Measurements from ENCODE around the gene TLX1.

Gene TLX1

DNA sequence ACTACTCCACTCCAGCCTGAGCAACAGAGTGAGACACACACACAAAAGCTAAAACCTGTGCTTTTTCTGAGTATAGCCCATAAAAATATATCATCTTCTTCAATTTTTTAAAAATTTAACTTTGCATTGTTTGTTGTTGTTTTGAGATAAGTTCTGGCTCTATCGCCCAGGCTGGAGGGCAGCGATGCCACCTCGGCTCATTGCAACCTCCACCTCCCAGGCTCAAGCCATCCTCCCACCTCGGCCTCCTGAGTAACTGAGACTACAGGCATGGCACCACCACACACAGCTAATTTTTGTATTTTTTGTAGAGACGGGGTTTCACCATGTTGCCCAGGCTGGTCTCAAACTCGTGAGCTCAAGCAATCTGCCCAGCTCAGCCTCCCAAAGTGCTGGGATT lies 14.3 kb upstream of the TLX1 start:
- TF ChIP-seq EP300 (IDR thresholded peaks at IDR 0.05; ENCODE audit: borderline replicate concordance) (no peak), CREB1 (IDR thresholded peaks at IDR 0.05; ENCODE audit: low read depth) (no peak), CEBPB (IDR thresholded peaks at IDR 0.05) (no peak), ZBTB7A (IDR thresholded peaks at IDR 0.05; ENCODE audit: low read depth) (no peak)

DNA sequence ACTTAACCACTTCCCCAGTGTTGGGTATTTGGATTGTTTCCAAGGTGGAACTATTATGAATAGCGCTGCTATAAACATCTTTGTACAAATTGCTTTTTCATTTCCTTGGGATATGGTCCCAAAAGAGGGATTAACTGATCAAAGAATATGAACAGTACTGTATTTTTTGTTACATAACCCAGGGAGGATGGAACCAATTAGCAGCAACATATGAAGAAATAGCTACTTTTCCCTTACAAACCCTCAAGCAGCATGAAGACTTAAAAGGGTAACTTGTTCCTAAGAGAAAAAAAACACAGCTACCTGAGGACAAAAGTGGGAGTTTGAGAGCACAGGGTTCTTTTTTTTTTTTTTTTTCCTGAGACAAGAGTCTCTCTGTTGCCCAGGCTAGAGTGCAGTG lies 13.1 kb upstream of the TLX1 start:
- no peak for TF ChIP-seq FOXM1 (IDR thresholded peaks at IDR 0.05; ENCODE audit: borderline replicate concordance, low read depth)
- no peak for TF ChIP-seq YY1 (IDR thresholded peaks at IDR 0.05; ENCODE audit: low read depth)
- no peak for TF ChIP-seq CREB1 (IDR thresholded peaks at IDR 0.05; ENCODE audit: low read depth)
- TF ChIP-seq USF1 (IDR thresholded peaks at IDR 0.05): no peak
- no peak for TF ChIP-seq NFIC (IDR thresholded peaks at IDR 0.05)
- no peak for TF ChIP-seq RAD21 (IDR thresholded peaks at IDR 0.05; ENCODE audit: low read depth)

DNA sequence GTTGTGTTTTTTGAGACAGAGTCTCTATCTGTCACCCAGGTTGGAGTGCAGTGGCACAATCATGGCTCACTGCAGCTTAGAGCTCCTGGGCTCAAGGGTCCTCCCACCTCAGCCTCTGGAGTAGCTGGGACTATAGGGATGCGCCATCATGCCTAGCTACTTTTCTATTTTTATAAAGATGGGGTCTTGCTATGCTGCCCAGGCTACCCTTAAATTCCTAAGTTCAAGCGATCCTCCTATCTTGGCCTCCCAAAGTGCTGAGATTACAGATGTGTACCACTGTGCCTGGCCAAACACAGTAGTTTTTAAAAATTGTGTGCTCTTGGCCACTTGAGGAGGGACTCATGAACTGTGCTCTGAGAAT lies 10.6 kb upstream of the TLX1 start:
- TF ChIP-seq EGR1 (IDR thresholded peaks at IDR 0.05): no peak
- TF ChIP-seq MAX (IDR thresholded peaks at IDR 0.05): no peak
- no peak for TF ChIP-seq NFIC (IDR thresholded peaks at IDR 0.05)
- no peak for TF ChIP-seq ZBTB7A (IDR thresholded peaks at IDR 0.05; ENCODE audit: low read depth)

DNA sequence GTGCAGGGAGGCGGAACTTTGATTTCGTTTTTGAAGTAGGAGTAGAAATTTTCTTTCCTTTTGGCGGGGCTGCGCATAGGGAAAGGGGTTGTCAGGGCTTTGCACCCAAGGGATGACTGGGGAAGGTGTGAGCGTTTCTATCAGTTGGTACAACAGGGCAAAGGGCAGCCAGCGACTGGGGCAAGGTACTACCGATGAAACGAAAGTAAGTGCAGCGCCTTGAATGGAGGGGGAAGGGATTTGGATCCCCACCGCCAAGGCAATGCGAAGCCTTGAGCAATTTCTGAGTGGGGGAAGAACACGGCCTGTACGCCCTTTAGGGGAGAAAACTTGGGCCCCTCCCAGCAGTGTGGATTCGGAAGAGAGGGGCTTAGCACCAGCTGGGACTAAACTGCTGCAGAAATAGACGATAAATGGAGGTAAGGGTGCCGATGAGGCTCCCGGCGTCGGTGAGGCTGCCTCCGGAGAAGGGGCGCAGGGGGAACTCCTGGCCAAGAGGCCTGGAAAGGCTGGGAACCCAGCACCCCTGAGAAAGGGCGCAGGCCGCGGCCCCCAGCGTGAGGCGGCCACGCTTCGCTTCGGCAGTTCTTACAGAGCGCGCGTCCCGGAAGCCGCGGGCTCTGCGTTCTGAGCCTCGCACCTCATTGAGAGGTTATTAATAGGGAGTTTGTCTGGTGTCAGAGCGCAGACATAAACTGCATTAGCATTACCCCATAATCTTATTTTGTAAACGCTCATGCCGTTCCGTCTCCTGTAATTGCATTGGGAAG lies 10.0 kb upstream of the TLX1 start:
- TF ChIP-seq, protein P1, sequence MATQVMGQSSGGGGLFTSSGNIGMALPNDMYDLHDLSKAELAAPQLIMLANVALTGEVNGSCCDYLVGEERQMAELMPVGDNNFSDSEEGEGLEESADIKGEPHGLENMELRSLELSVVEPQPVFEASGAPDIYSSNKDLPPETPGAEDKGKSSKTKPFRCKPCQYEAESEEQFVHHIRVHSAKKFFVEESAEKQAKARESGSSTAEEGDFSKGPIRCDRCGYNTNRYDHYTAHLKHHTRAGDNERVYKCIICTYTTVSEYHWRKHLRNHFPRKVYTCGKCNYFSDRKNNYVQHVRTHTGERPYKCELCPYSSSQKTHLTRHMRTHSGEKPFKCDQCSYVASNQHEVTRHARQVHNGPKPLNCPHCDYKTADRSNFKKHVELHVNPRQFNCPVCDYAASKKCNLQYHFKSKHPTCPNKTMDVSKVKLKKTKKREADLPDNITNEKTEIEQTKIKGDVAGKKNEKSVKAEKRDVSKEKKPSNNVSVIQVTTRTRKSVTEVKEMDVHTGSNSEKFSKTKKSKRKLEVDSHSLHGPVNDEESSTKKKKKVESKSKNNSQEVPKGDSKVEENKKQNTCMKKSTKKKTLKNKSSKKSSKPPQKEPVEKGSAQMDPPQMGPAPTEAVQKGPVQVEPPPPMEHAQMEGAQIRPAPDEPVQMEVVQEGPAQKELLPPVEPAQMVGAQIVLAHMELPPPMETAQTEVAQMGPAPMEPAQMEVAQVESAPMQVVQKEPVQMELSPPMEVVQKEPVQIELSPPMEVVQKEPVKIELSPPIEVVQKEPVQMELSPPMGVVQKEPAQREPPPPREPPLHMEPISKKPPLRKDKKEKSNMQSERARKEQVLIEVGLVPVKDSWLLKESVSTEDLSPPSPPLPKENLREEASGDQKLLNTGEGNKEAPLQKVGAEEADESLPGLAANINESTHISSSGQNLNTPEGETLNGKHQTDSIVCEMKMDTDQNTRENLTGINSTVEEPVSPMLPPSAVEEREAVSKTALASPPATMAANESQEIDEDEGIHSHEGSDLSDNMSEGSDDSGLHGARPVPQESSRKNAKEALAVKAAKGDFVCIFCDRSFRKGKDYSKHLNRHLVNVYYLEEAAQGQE (IDR thresholded peaks at IDR 0.05; ENCODE audit: low read depth): no peak
- TF ChIP-seq CREB1 (IDR thresholded peaks at IDR 0.05; ENCODE audit: low read depth): no peak
- TF ChIP-seq TCF12 (IDR thresholded peaks at IDR 0.05; ENCODE audit: low read depth): no peak
- TF ChIP-seq FOXM1 (IDR thresholded peaks at IDR 0.05; ENCODE audit: borderline replicate concordance, low read depth): no peak
- no peak for TF ChIP-seq EP300 (IDR thresholded peaks at IDR 0.05; ENCODE audit: borderline replicate concordance)
- no peak for TF ChIP-seq CEBPB (IDR thresholded peaks at IDR 0.05)
- no peak for TF ChIP-seq USF1 (IDR thresholded peaks at IDR 0.05)
- TF ChIP-seq YY1 (IDR thresholded peaks at IDR 0.05; ENCODE audit: low read depth): no peak
- TF ChIP-seq NFIC (IDR thresholded peaks at IDR 0.05): no peak
- TF ChIP-seq ZBTB7A (IDR thresholded peaks at IDR 0.05; ENCODE audit: low read depth): no peak
- no peak for TF ChIP-seq MAX (IDR thresholded peaks at IDR 0.05)
- no peak for TF ChIP-seq RAD21 (IDR thresholded peaks at IDR 0.05; ENCODE audit: low read depth)

GRCh38 chr10:101121654-101122031 lies 9.5 kb upstream of the TLX1 start:
- no peak for TF ChIP-seq FOXM1 (IDR thresholded peaks at IDR 0.05; ENCODE audit: borderline replicate concordance, low read depth)

- TF ChIP-seq YY1 (IDR thresholded peaks at IDR 0.05; ENCODE audit: low read depth): no peak
- no peak for TF ChIP-seq TEAD4 (IDR thresholded peaks at IDR 0.05)
- no peak for TF ChIP-seq EP300 (IDR thresholded peaks at IDR 0.05; ENCODE audit: borderline replicate concordance)
- no peak for TF ChIP-seq FOXM1 (IDR thresholded peaks at IDR 0.05; ENCODE audit: borderline replicate concordance, low read depth)
- TF ChIP-seq NFIC (IDR thresholded peaks at IDR 0.05): no peak
- no peak for TF ChIP-seq CEBPB (IDR thresholded peaks at IDR 0.05)
- no peak for TF ChIP-seq TAF1 (IDR thresholded peaks at IDR 0.05; ENCODE audit: low read depth)
- no peak for TF ChIP-seq TCF12 (IDR thresholded peaks at IDR 0.05; ENCODE audit: low read depth)
- TF ChIP-seq USF1 (IDR thresholded peaks at IDR 0.05): no peak
- TF ChIP-seq, protein P1 (IDR thresholded peaks at IDR 0.05; ENCODE audit: low read depth): no peak
Observed at GRCh38 chr10:101122270-101123084, 8.6 kb upstream of the TLX1 start.

All from Ishikawa (cell line).